ENCODE measurements around the gene PTGDR. TPM values are rescaled to one million over a fixed set of nuclear protein-coding genes. Genes with fewer than 3 reads are reported as not detected.

PTGDR gene
- total RNA-seq, 1 donor from 2014 or later: not detected

GRCh38 chr14:52305014-52305413 is 37.5 kb downstream of the PTGDR start:
- CTCF ChIA-PET: interaction anchor here (0.7 to 0.8 kb wide), 2 partner anchors 10 to 309 kb away, joined by 3 read pairs; no protein-coding TSS in a partner anchor
- H3K4me1 Mint-ChIP-seq: no peaks in the 10 kb centered on the region
- POLR2A ChIA-PET: interaction anchor here (0.6 kb wide), 1 partner anchor 107 kb away, joined by 4 read pairs; no protein-coding TSS in a partner anchor
- no peak for ATAC-seq (ENCODE audit: low read depth)
- TF ChIP-seq CTCF (IDR thresholded peaks at IDR 0.05): no peak
- no peaks in the 10 kb centered on the region for H3K36me3 Mint-ChIP-seq (ENCODE audit: low read depth)
- intact Hi-C loops (cut with micrococcal nuclease): no loop called here
- DNase-seq: no peak
- peaks cover 13% of the 10 kb centered on the region for H3K27me3 Mint-ChIP-seq
- H3K27ac Mint-ChIP-seq: no peak overlapping the region
- H3K4me3 Mint-ChIP-seq: no peak overlapping the region
- H3K9me3 Mint-ChIP-seq: no peaks in the 10 kb centered on the region

DNA sequence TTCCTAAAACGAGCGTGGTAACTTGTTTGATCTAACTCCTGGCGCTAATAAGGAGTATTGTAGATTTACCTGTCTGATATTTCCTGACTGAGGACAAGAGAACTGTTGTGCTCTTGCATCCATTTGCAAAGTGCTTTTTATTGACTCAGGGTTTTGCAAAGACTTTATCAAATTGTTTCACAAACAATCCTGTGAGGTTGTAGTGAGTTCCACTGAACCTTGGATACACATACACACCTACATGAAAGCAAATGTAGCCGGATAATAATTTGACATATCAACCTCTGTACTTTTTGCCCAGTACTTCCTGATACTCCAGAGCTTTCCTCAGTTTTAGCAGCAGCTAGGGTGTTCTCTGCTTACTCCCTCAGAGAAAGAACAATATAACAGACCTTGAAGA is 39.9 kb downstream of the PTGDR start:
- Mint-ChIP-seq H3K36me3 (ENCODE audit: low read depth) (no peaks in the 10 kb centered on the region), H3K27me3 (peaks cover 12% of the 10 kb centered on the region), H3K27ac (no peak overlapping the region), H3K4me3 (no peak overlapping the region), H3K9me3 (peaks cover 3% of the 10 kb centered on the region), H3K4me1 (peaks cover 17% of the 10 kb centered on the region)
- ATAC-seq (ENCODE audit: low read depth) (no peak), DNase-seq (no peak)
- intact Hi-C loops (cut with micrococcal nuclease): no loop called here
- ChIA-PET POLR2A (no interaction called here), CTCF (interaction anchor here (0.8 kb wide), 1 partner anchor 264 kb away, joined by 3 read pairs; no protein-coding TSS in a partner anchor)
- TF ChIP-seq CTCF (IDR thresholded peaks at IDR 0.05): no peak

GRCh38 chr14:52307905-52308304 is 40.4 kb downstream of the PTGDR start:
- H3K4me1 Mint-ChIP-seq: peaks cover 21% of the 10 kb centered on the region
- no peak overlapping the region for H3K4me3 Mint-ChIP-seq
- intact Hi-C loops (cut with micrococcal nuclease): no loop called here
- ATAC-seq (ENCODE audit: low read depth) (no peak), DNase-seq (no peak)
- no peaks in the 10 kb centered on the region for H3K36me3 Mint-ChIP-seq (ENCODE audit: low read depth)
- POLR2A ChIA-PET: no interaction called here
- CTCF ChIA-PET: no interaction called here
- no peak for TF ChIP-seq CTCF (IDR thresholded peaks at IDR 0.05)
- H3K27me3 Mint-ChIP-seq: peaks cover 10% of the 10 kb centered on the region
- H3K9me3 Mint-ChIP-seq: peaks cover 3% of the 10 kb centered on the region
- H3K27ac Mint-ChIP-seq: no peak overlapping the region

- TF ChIP-seq CTCF (IDR thresholded peaks at IDR 0.05): no peak
- H3K36me3 Mint-ChIP-seq (ENCODE audit: low read depth): no peaks in the 10 kb centered on the region
- H3K9me3 Mint-ChIP-seq: peaks cover 3% of the 10 kb centered on the region
- H3K4me1 Mint-ChIP-seq: peaks cover 45% of the 10 kb centered on the region
- CTCF ChIA-PET: no interaction called here
- DNase-seq (no peak), ATAC-seq (ENCODE audit: low read depth) (no peak)
- intact Hi-C loops (cut with micrococcal nuclease): loop anchor here (2.0 to 5.0 kb wide), 3 partner anchors 14 to 482 kb away; partner anchors contain the start of genes GNPNAT1, GPR137C and TXNDC16
- H3K27me3 Mint-ChIP-seq: peaks cover 26% of the 10 kb centered on the region
- H3K4me3 Mint-ChIP-seq: no peak overlapping the region
- POLR2A ChIA-PET: no interaction called here
- H3K27ac Mint-ChIP-seq: no peak overlapping the region
Observed at GRCh38 chr14:52310541-52310940, 43.0 kb downstream of the PTGDR start.

DNA sequence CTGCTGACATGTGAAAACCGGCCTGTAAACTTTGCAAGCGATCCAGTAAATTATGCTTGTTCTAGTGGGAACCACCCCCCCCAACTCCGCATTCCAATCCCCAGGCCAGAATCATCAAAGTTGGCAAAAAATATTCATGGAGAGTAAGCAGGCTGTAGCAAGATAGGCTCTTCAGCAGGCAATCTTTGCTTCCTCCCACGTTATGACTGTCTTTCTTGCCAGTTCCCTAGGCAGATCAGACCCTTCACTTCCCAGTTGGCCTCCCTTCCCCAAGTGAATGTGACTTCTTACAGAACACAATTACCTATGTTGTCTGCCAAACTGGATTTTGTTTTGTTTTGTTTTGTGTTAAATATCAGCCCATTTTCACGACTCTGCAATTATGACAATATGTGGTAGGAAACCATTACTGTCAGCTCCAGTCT is 45.4 kb downstream of the PTGDR start:
- no peak overlapping the region for H3K27ac Mint-ChIP-seq
- DNase-seq (no peak), ATAC-seq (ENCODE audit: low read depth) (no peak)
- no peak for TF ChIP-seq CTCF (IDR thresholded peaks at IDR 0.05)
- H3K4me1 Mint-ChIP-seq: peaks cover 50% of the 10 kb centered on the region
- H3K36me3 Mint-ChIP-seq (ENCODE audit: low read depth): no peaks in the 10 kb centered on the region
- intact Hi-C loops (cut with micrococcal nuclease): loop anchor here (5.0 kb wide), 2 partner anchors 239 to 479 kb away; partner anchors contain the start of genes GNPNAT1, GPR137C and TXNDC16
- ChIA-PET CTCF (no interaction called here), POLR2A (interaction anchor here (0.7 kb wide), 1 partner anchor 9 kb away, joined by 3 read pairs; no protein-coding TSS in a partner anchor)
- no peak overlapping the region for H3K4me3 Mint-ChIP-seq
- H3K27me3 Mint-ChIP-seq: peaks cover 44% of the 10 kb centered on the region
- H3K9me3 Mint-ChIP-seq: peaks cover 3% of the 10 kb centered on the region

All from activated B cell treated with CpG ODN at 0.5 μM for 24 hours (primary cell).